GM06990 (cell line): ENCODE results near the gene ATG4B.
A peak's percentile ranks its signal among the peaks of the same experiment; 100 is the strongest.

Experiments used
- DNase-seq: peaks from one replicate; pipeline ENCODE4 v3.0.0-alpha.2; 2011; ENCODE audit not compliant: insufficient read length; ENCODE audit errors: extremely low read depth
- H3K27me3 ChIP-seq: replicated peaks from 2 replicates; pipeline ENCODE4 v1.6.0; 2011; ENCODE audit warnings: low read length; ENCODE audit not compliant: control insufficient read depth, insufficient read depth
- H3K36me3 ChIP-seq: 2 replicates; pipeline ENCODE4 v1.5.1; 2011; ENCODE audit warnings: low read length; ENCODE audit not compliant: control insufficient read depth, insufficient read depth
- H3K4me3 ChIP-seq: replicated peaks from 2 replicates; pipeline ENCODE4 v1.5.1; 2011; ENCODE audit warnings: low read depth, mild to moderate bottlenecking, control low read depth, low read length
- TF ChIP-seq, protein P1 (sequence below): IDR thresholded peaks from 2 replicates; pipeline ENCODE4 v1.5.1; 2011; ENCODE audit warnings: low read length, control low read depth, mild to moderate bottlenecking, inconsistent platforms; ENCODE audit not compliant: insufficient read depth, poor library complexity, severe bottlenecking

Gene ATG4B

DNA sequence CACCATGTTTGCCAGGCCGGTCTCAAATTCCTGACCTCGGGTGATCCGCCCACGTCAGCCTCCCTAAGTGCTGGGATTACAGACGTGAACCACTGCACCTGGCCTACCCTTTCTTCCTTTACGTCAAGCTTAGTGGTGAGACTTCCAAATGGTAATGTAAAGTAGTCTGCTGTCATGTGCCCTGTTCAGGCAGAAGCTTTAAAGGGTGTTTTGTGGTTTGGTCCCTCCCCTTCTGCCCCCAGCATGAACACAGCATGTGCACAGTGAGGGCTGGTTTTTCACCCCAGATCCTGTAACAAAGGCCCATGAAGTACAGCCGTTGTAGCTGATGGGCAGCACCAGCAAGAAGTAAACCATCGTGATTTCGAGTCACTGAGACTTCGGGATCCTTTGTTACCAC is 51.8 kb downstream of the ATG4B start:
- peaks cover 15% of the 10 kb centered on the region for H3K36me3 ChIP-seq

DNA sequence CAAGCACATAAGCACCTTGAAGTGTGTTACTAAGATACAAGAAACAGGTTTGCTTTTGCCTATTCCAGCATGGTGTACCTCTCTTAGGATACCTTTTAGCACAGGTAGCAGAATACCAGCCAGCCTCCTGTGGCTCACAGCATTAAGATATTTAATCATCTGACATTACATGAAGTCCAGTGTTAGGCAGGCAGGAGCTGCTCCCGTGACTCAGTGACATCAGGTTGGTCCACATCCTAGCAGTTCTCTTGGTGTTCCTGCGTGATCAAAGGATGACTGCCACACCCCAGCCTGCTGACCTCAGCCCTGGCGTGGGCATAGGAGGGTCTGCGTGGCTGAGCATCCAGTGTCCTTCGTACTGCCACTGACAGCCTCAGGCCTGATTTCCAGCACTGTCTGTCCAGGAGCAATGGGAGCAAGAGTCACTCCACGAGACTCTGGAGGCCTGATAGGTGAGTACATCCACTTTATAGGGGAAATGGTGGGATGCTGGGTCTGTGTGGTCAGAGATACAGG is 52.8 kb downstream of the ATG4B start:
- H3K4me3 ChIP-seq = no peak overlapping the region
- TF ChIP-seq, protein P1, sequence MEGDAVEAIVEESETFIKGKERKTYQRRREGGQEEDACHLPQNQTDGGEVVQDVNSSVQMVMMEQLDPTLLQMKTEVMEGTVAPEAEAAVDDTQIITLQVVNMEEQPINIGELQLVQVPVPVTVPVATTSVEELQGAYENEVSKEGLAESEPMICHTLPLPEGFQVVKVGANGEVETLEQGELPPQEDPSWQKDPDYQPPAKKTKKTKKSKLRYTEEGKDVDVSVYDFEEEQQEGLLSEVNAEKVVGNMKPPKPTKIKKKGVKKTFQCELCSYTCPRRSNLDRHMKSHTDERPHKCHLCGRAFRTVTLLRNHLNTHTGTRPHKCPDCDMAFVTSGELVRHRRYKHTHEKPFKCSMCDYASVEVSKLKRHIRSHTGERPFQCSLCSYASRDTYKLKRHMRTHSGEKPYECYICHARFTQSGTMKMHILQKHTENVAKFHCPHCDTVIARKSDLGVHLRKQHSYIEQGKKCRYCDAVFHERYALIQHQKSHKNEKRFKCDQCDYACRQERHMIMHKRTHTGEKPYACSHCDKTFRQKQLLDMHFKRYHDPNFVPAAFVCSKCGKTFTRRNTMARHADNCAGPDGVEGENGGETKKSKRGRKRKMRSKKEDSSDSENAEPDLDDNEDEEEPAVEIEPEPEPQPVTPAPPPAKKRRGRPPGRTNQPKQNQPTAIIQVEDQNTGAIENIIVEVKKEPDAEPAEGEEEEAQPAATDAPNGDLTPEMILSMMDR = no peak
- no peak for DNase-seq
- no peaks in the 10 kb centered on the region for H3K27me3 ChIP-seq
- peaks cover 17% of the 10 kb centered on the region for H3K36me3 ChIP-seq

More for the DNA sequence above, 51.8 kb downstream of the ATG4B start:
- H3K27me3 ChIP-seq = no peaks in the 10 kb centered on the region
- no peak overlapping the region for H3K4me3 ChIP-seq
- TF ChIP-seq, protein P1 = no peak
- DNase-seq = no peak

DNA sequence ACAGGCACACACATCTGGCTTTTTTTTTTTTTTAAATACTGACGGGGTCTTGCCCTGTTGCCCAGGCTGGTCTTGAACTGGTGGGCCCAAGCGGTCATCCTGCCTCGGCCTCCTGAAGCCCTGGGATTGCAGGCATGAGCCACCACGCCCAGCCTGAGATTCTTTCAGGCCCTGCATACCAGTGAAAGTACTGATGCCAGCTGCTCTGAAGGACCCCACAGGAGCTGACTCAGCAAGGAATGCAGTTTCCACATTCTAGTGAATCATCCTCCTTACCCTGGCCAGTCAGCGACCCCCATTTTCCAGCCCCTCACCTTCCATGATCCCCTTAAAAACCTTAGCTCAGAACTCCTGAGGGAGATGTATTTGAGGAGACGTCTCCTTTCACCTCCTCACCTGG is 55.0 kb downstream of the ATG4B start:
- TF ChIP-seq, protein P1 = no peak
- Histone ChIP-seq H3K4me3 (no peak overlapping the region), H3K27me3 (no peaks in the 10 kb centered on the region), H3K36me3 (peaks cover 17% of the 10 kb centered on the region)
- no peak for DNase-seq

DNA sequence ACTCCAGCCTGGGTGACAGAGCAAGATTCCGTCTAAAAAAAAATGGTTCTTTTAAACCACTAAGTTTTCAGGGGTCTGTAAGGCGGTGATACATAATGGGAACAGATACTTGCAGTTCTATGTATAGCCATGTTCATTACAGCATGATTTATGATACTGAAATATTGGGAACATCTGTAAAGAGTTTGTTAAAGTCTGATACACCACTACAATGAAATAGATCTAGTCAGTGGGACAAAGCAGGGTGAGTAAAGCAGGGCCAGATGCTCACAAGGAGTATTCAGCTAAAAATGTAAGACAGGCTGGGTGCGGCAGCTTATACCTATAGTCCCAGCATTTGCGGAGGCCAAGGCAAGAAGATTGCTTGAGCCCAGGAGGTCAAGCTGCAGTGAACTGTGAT is 58.2 kb downstream of the ATG4B start:
- H3K27me3 ChIP-seq = no peaks in the 10 kb centered on the region
- DNase-seq = no peak
- H3K4me3 ChIP-seq = no peak overlapping the region
- TF ChIP-seq, protein P1 = no peak
- H3K36me3 ChIP-seq = peaks cover 10% of the 10 kb centered on the region

DNA sequence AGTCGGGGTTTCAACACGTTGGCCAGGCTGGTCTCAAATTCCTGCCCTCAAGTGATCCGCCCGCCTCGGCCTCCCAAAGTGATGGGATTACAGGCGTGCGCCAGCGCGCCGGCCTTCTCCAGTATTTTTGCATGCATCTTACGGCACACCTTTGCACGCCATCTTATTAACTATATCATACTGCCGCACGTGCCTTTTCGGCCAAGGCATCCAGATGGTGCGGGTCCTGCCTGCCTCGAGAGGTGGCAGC is 63.6 kb downstream of the ATG4B start:
- Histone ChIP-seq H3K36me3 (peaks cover 4% of the 10 kb centered on the region; the same call in 1 of the 2 replicates), H3K4me3 (peak overlapping the region; percentile 88), H3K27me3 (no peaks in the 10 kb centered on the region)
- no peak for DNase-seq
- TF ChIP-seq, protein P1 = peak; percentile 46
